Panc1 (cell line): ENCODE measurements around the gene LPP. TPM values are rescaled to one million over a fixed set of nuclear protein-coding genes. Genes with fewer than 3 reads are reported as not detected.

ENCODE experiments used
- ATAC-seq: fragments of 200-7000 bp; cut with Tn5 transposase; 2 replicates; pipeline ENCODE4 v1.9.1; 2020; ENCODE audit warnings: mild to moderate bottlenecking, moderate library complexity
- BruUV-seq: library from RNA; stranded (reverse); fragments of 400-500 nt; replicated peaks from 2 replicates; lab custom pipeline; 2021; lab: Mats Ljungman, UMichigan
- CTCF ChIA-PET: fragments of 300-600 bp; sonication (Branson Sonifier 250); formaldehyde crosslinking; loops from one replicate; lab custom pipeline; 2022; ENCODE audit warnings: antibody characterized with exemption; lab: Charles Lee
- POLR2A ChIA-PET: fragments of 300-600 bp; sonication (Branson Sonifier 250); formaldehyde crosslinking; loops from one replicate; lab custom pipeline; 2022; ENCODE audit warnings: antibody characterized with exemption; lab: Charles Lee
- DNase-seq: peaks from one replicate; pipeline ENCODE4 v3.0.0-alpha.2; 2010; ENCODE audit warnings: low read depth, low spot score
- H3K27ac ChIP-seq: 2 replicates; pipeline ENCODE4 v1.5.1; 2011; ENCODE audit warnings: mild to moderate bottlenecking, low read length, inconsistent platforms
- H3K27me3 ChIP-seq: fragments of 200-500 bp; sonication (Bioruptor generic); 2 replicates; pipeline ENCODE4 v1.6.0; 2014; ENCODE audit warnings: low read length, inconsistent platforms; ENCODE audit not compliant: control insufficient read depth, insufficient read depth
- H3K36me3 ChIP-seq: fragments of 200-500 bp; sonication (Bioruptor generic); 2 replicates; pipeline ENCODE4 v1.5.1; 2014; ENCODE audit warnings: inconsistent platforms, mild to moderate bottlenecking, low read length, moderate library complexity; ENCODE audit not compliant: control insufficient read depth, insufficient read depth
- H3K4me1 ChIP-seq: 2 replicates; pipeline ENCODE4 v1.5.1; 2011; ENCODE audit warnings: inconsistent platforms, mild to moderate bottlenecking, low read length, moderate library complexity; ENCODE audit not compliant: control insufficient read depth, insufficient read depth
- H3K4me3 ChIP-seq, 2 experiments: 2 replicates each; pipeline ENCODE4 v1.5.1; 2011 to 2012; ENCODE audit warnings: low read depth in 2 of 2, low read length in 2 of 2, mild to moderate bottlenecking in 2 of 2, inconsistent platforms in 1 of 2, moderate library complexity in 1 of 2
- H3K9me3 ChIP-seq: fragments of 200-500 bp; sonication (Bioruptor generic); 2 replicates; pipeline ENCODE4 v1.5.1; 2014; ENCODE audit warnings: low read depth, mild to moderate bottlenecking, inconsistent platforms, low read length, moderate library complexity; ENCODE audit not compliant: control insufficient read depth, insufficient read depth
- CTCF ChIP-seq: fragments of 450-650 bp; IDR thresholded peaks from 2 replicates; pipeline ENCODE4 v1.5.1; 2017; ENCODE audit warnings: mild to moderate bottlenecking
- POLR2AphosphoS5 ChIP-seq: IDR thresholded peaks from 2 replicates; pipeline ENCODE4 v1.6.1; 2012; ENCODE audit warnings: mild to moderate bottlenecking, low read depth, low read length, moderate library complexity
- REST ChIP-seq, 2 experiments: IDR thresholded peaks; 2 replicates each; pipeline ENCODE4 v1.6.1; 2011 to 2012; ENCODE audit warnings: low read depth in 2 of 2, control low read depth in 1 of 2, low read length in 1 of 2, mild to moderate bottlenecking in 1 of 2, moderate library complexity in 1 of 2; ENCODE audit not compliant: insufficient read depth in 1 of 2
- SIN3A ChIP-seq: IDR thresholded peaks from 2 replicates; pipeline ENCODE4 v1.6.1; 2012; ENCODE audit warnings: low read depth, mild to moderate bottlenecking, low read length, moderate library complexity, borderline replicate concordance; ENCODE audit not compliant: insufficient read depth
- TCF7L2 ChIP-seq: IDR thresholded peaks from 2 replicates; pipeline ENCODE4 v1.6.1; 2011; ENCODE audit warnings: mild to moderate bottlenecking, low read depth, low read length, inconsistent platforms
- in situ Hi-C: cut with HindIII; loops from 2 replicates; pipeline ENCODE4 v1.10.0; 2016; ENCODE audit warnings: low sequenced_read_pairs, low pct_unique_long_range_greater_than_20kb
- intact Hi-C: fragments of 100-400 bp; cut with micrococcal nuclease; formaldehyde crosslinking; loops from one replicate; pipeline ENCODE4 v1.10.0; 2022; ENCODE audit not compliant: unreplicated experiment
- total RNA-seq: library from RNA; stranded (reverse); gene quantifications from one replicate; pipeline ENCODE4 v1.2.1, GENCODE V29; 2021; ENCODE audit not compliant: unreplicated experiment

The LPP gene
- total RNA-seq, 1 experiment from 2014 or later: 90.0 TPM

- DNase-seq (no peak), ATAC-seq (no peak)
- Histone ChIP-seq H3K4me1 (no peaks in the 10 kb centered on the region), H3K27me3 (no peaks in the 10 kb centered on the region), H3K36me3 (no peaks in the 10 kb centered on the region), H3K9me3 (no peaks in the 10 kb centered on the region), H3K4me3 (no peak overlapping the region), H3K27ac (no peak overlapping the region)
- intact Hi-C loops (no loop called here), in situ Hi-C loops (no loop called here)
- BruUV-seq: no TSS peak
- ChIA-PET CTCF (no interaction called here), POLR2A (no interaction called here)
- TF ChIP-seq CTCF (no peak), SIN3A (no peak), REST (IDR thresholded peaks at IDR 0.05; ENCODE audit: insufficient read depth in 1 of 2, low read depth in 2 of 2, low read length in 1 of 2) (no peak), POLR2AphosphoS5 (no peak), TCF7L2 (no peak)
Observed at GRCh38 chr3:188617988-188618701, 464.2 kb downstream of the LPP start.

GRCh38 chr3:188620752-188621151 lies 466.8 kb downstream of the LPP start:
- no peaks in the 10 kb centered on the region for H3K27me3 ChIP-seq
- ChIA-PET POLR2A (no interaction called here), CTCF (interaction anchor here (0.7 kb wide), 1 partner anchor 543 kb away, joined by 8 read pairs; no protein-coding TSS in a partner anchor)
- no peaks in the 10 kb centered on the region for H3K36me3 ChIP-seq
- no peaks in the 10 kb centered on the region for H3K4me1 ChIP-seq
- no peak for DNase-seq
- H3K4me3 ChIP-seq: no peak overlapping the region
- intact Hi-C loops: no loop called here
- in situ Hi-C loops: no loop called here
- BruUV-seq: no TSS peak
- no peak for TF ChIP-seq TCF7L2
- no peak for TF ChIP-seq REST (IDR thresholded peaks at IDR 0.05; ENCODE audit: insufficient read depth in 1 of 2, low read depth in 2 of 2, low read length in 1 of 2)
- TF ChIP-seq SIN3A: no peak
- no peak for TF ChIP-seq POLR2AphosphoS5
- no peak for TF ChIP-seq CTCF
- H3K27ac ChIP-seq: no peak overlapping the region
- no peak for ATAC-seq
- no peaks in the 10 kb centered on the region for H3K9me3 ChIP-seq
